GM13977 (cell line): ENCODE measurements around the gene EFCAB11.

Source experiments
- DNase-seq: peaks from one replicate; pipeline ENCODE4 v3.0.0; 2012; ENCODE audit warnings: low spot score
- in situ Hi-C: fragments of 300-500 bp; cut with MboI; formaldehyde crosslinking; loops from one replicate; pipeline ENCODE4 v1.12.0; 2022; ENCODE audit warnings: low sequenced_read_pairs, low pct_unique_long_range_greater_than_20kb, mixed read lengths, inconsistent platforms; ENCODE audit not compliant: unreplicated experiment
- TF ChIP-seq, protein P1 (sequence below): IDR thresholded peaks from 2 replicates; pipeline ENCODE4 v1.5.1; 2012; ENCODE audit warnings: mild to moderate bottlenecking, control low read depth; ENCODE audit not compliant: insufficient read depth; ENCODE audit errors: extremely low read depth, missing control alignments

EFCAB11 gene

GRCh38 chr14:89990218-89990617 lies 35.7 kb upstream of the EFCAB11 start:
- in situ Hi-C loops: no loop called here
- TF ChIP-seq, protein P1, sequence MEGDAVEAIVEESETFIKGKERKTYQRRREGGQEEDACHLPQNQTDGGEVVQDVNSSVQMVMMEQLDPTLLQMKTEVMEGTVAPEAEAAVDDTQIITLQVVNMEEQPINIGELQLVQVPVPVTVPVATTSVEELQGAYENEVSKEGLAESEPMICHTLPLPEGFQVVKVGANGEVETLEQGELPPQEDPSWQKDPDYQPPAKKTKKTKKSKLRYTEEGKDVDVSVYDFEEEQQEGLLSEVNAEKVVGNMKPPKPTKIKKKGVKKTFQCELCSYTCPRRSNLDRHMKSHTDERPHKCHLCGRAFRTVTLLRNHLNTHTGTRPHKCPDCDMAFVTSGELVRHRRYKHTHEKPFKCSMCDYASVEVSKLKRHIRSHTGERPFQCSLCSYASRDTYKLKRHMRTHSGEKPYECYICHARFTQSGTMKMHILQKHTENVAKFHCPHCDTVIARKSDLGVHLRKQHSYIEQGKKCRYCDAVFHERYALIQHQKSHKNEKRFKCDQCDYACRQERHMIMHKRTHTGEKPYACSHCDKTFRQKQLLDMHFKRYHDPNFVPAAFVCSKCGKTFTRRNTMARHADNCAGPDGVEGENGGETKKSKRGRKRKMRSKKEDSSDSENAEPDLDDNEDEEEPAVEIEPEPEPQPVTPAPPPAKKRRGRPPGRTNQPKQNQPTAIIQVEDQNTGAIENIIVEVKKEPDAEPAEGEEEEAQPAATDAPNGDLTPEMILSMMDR: no peak
- no peak for DNase-seq

GRCh38 chr14:89988787-89989186 lies 34.3 kb upstream of the EFCAB11 start:
- TF ChIP-seq, protein P1: no peak
- DNase-seq: no peak
- in situ Hi-C loops: no loop called here

DNA sequence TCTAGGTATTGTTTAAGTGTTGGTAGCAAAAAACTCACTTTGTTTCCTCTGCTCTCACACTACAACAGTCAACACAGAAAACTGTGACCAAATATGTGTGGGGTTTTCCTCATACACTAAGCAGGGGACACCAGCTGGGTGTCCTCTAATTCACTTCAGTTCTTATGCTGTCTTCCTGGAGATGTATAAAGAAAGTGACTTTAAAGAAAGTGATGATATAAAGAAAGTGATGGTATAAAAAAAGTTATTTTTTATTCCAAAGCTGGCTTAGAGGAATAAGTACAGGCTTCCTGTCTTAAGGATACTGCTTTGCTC lies 32.6 kb upstream of the EFCAB11 start:
- in situ Hi-C loops: no loop called here
- DNase-seq: no peak
- TF ChIP-seq, protein P1: no peak

- in situ Hi-C loops: no loop called here
- no peak for DNase-seq
- TF ChIP-seq, protein P1: no peak
Observed at GRCh38 chr14:89986462-89987160, 32.1 kb upstream of the EFCAB11 start.

GRCh38 chr14:89983375-89983774 lies 28.8 kb upstream of the EFCAB11 start:
- in situ Hi-C loops: no loop called here
- no peak for DNase-seq
- TF ChIP-seq, protein P1: no peak

- in situ Hi-C loops: no loop called here
- no peak for DNase-seq
- TF ChIP-seq, protein P1: no peak
Observed at GRCh38 chr14:89978656-89979055, 24.1 kb upstream of the EFCAB11 start.
